ENCODE results near the gene GARNL3.

The GARNL3 gene

GRCh38 chr9:127277770-127278169, 13.2 kb downstream of the GARNL3 start:
- DNase-seq (ENCODE audit: low spot score), result no peak

GRCh38 chr9:127278372-127278771, 13.8 kb downstream of the GARNL3 start:
- no peak for DNase-seq (ENCODE audit: low spot score)

- no peak for DNase-seq (ENCODE audit: low spot score)
These were observed 15.2 kb downstream of the GARNL3 start for GRCh38 chr9:127279717-127280285.

- no peak for DNase-seq (ENCODE audit: low spot score)
These were observed 16.5 kb downstream of the GARNL3 start for GRCh38 chr9:127280880-127281660.

- no peak for DNase-seq (ENCODE audit: low spot score)
These were observed 17.3 kb downstream of the GARNL3 start for GRCh38 chr9:127281891-127282290.

- no peak for DNase-seq (ENCODE audit: low spot score)
These were observed 18.0 kb downstream of the GARNL3 start for GRCh38 chr9:127282611-127283010.

GRCh38 chr9:127283135-127283534, 18.6 kb downstream of the GARNL3 start:
- no peak for DNase-seq (ENCODE audit: low spot score)

GRCh38 chr9:127283917-127284497, 19.4 kb downstream of the GARNL3 start:
- DNase-seq (ENCODE audit: low spot score), result no peak

- no peak for DNase-seq (ENCODE audit: low spot score)
These were observed 21.4 kb downstream of the GARNL3 start for GRCh38 chr9:127285965-127286364.

GRCh38 chr9:127290561-127291065, 26.0 kb downstream of the GARNL3 start:
- no peak for DNase-seq (ENCODE audit: low spot score)

GRCh38 chr9:127291246-127291778, 26.7 kb downstream of the GARNL3 start:
- DNase-seq (ENCODE audit: low spot score), result no peak

GRCh38 chr9:127292415-127292814, 27.8 kb downstream of the GARNL3 start:
- DNase-seq (ENCODE audit: low spot score), result no peak

GRCh38 chr9:127293328-127293727, 28.8 kb downstream of the GARNL3 start:
- no peak for DNase-seq (ENCODE audit: low spot score)

GRCh38 chr9:127293767-127294166, 29.2 kb downstream of the GARNL3 start:
- no peak for DNase-seq (ENCODE audit: low spot score)

- no peak for DNase-seq (ENCODE audit: low spot score)
These were observed 30.4 kb downstream of the GARNL3 start for GRCh38 chr9:127295005-127295404.

- DNase-seq (ENCODE audit: low spot score), result no peak
These were observed 36.4 kb downstream of the GARNL3 start for GRCh38 chr9:127300886-127301447.

GRCh38 chr9:127303830-127304229, 39.3 kb downstream of the GARNL3 start:
- DNase-seq (ENCODE audit: low spot score), result no peak

- no peak for DNase-seq (ENCODE audit: low spot score)
These were observed 40.7 kb downstream of the GARNL3 start for GRCh38 chr9:127305206-127305837.

GRCh38 chr9:127305838-127306226, 41.3 kb downstream of the GARNL3 start:
- DNase-seq (ENCODE audit: low spot score), result no peak

- DNase-seq (ENCODE audit: low spot score), result no peak
These were observed 43.2 kb downstream of the GARNL3 start for GRCh38 chr9:127307802-127308201.

- no peak for DNase-seq (ENCODE audit: low spot score)
These were observed 44.3 kb downstream of the GARNL3 start for GRCh38 chr9:127308652-127309434.
